Thyroid gland (tissue), 4 donors: ENCODE results near the gene CCDC85B. TPM values are rescaled to one million over a fixed set of nuclear protein-coding genes. Genes with fewer than 3 reads are reported as not detected.
A peak's percentile ranks its signal among the peaks of the same experiment; 100 is the strongest.

Source experiments
- DNase-seq, 2 donors: peaks; one replicate each; pipeline ENCODE4 v3.0.0-alpha.2; 2019
- H3K27ac ChIP-seq, 3 donors: fragments of 200-600 bp; sonication (generic); 1 replicate in 2 of 3; 2 replicates in 1 of 3; pipeline ENCODE4 v1.5.1; 2016 to 2019; ENCODE audit warnings: mild to moderate bottlenecking in 1 of 3, moderate library complexity in 1 of 3
- H3K27me3 ChIP-seq: fragments of 200-600 bp; sonication (generic); one replicate; pipeline ENCODE4 v1.5.1; 2019
- H3K36me3 ChIP-seq, 2 donors: fragments of 200-600 bp; sonication (generic); one replicate each; pipeline ENCODE4 v1.5.1; 2016 to 2019
- H3K4me1 ChIP-seq, 2 donors: fragments of 200-600 bp; sonication (generic); one replicate each; pipeline ENCODE4 v1.5.1; 2017 to 2019
- H3K4me3 ChIP-seq, 3 donors: fragments of 200-600 bp; sonication (generic); replicated peaks in 1 of 3; 1 replicate in 2 of 3; 2 replicates in 1 of 3; pipeline ENCODE4 v1.5.1; 2016; ENCODE audit warnings: mild to moderate bottlenecking in 1 of 3
- H3K9me3 ChIP-seq: fragments of 200-600 bp; sonication (generic); one replicate; pipeline ENCODE4 v1.5.1; 2017
- POLR2A ChIP-seq, 2 donors: fragments of 450-650 bp; IDR thresholded peaks; one replicate each; pipeline ENCODE4 v1.6.1; 2017; ENCODE audit warnings: antibody characterized with exemption in 2 of 2, mild to moderate bottlenecking in 2 of 2, moderate library complexity in 1 of 2
- WGBS, 2 donors: methylation state at CpG; one replicate each; pipeline ENCODE4 v1.1.5; 2017; 5-methylcytosine and 5-hydroxymethylcytosine counted together
- intact Hi-C: fragments of 100-400 bp; cut with DNase I; formaldehyde crosslinking; loops from one replicate; pipeline ENCODE4 v1.15.1; 2023
- total RNA-seq, 4 donors: library from RNA; depleted of rRNA; stranded (reverse); fragments of >200 nt; gene quantifications; one replicate each; pipeline ENCODE4 v1.2.3, GENCODE V29; 2016
- TF ChIP-seq, protein P1 (sequence below), 6 experiments: fragments of 200-600 bp in 3 of 6; fragments of 450-650 bp in 3 of 6; sonication (generic) in 3 of 6; IDR thresholded peaks; one replicate each; pipeline ENCODE4 v1.5.1; 2016 to 2019; ENCODE audit warnings: antibody characterized with exemption in 6 of 6, mild to moderate bottlenecking in 2 of 6, inconsistent platforms in 1 of 6, moderate library complexity in 1 of 6

Gene CCDC85B
- total RNA-seq, 4 donors from 2014 or later = 29.8 to 73.8 (median 42.9) TPM

DNA sequence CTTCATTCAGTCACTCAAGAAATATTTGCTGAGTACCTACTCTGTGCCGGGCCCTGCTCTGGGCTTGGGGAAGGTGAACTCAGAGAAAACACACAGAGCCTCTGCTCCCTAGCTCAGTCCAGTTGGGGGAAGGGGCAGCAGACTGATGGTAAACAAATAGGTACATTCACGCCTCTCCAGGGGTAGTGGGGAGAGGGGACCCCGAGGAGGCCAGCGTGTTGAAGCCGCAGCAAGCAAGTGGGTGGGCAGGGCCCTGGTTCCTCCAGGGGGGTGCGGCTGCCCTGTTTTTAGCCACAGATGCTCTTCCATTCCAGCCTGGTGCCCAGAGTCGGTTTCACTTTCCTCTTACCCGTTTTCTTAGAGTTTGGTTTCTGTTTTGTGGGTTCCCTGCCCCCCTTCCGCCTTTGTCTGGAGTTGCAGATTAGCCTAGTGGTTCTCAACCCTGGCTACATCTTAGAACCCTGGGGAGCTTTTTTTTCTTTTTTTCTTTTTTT, 37.5 kb downstream of the CCDC85B start:
- Histone ChIP-seq H3K4me1 (peaks cover 19 to 20% of the 10 kb centered on the region in 2 donors), H3K9me3 (no peaks in the 10 kb centered on the region), H3K4me3 (no peak overlapping the region), H3K36me3 (peaks cover 3 to 7% of the 10 kb centered on the region in 2 donors), H3K27ac (peak overlapping the region in 1 of 3 donors; percentile 2), H3K27me3 (no peaks in the 10 kb centered on the region)
- peak in 1 of 2 donors; percentile 41 for DNase-seq
- WGBS, 2 donors = 59 to 67% methylated on average over 9 of the region's 9 CpGs
- intact Hi-C loops = no loop called here
- TF ChIP-seq POLR2A (IDR thresholded peaks at IDR 0.05) = no peak
- TF ChIP-seq, protein P1, sequence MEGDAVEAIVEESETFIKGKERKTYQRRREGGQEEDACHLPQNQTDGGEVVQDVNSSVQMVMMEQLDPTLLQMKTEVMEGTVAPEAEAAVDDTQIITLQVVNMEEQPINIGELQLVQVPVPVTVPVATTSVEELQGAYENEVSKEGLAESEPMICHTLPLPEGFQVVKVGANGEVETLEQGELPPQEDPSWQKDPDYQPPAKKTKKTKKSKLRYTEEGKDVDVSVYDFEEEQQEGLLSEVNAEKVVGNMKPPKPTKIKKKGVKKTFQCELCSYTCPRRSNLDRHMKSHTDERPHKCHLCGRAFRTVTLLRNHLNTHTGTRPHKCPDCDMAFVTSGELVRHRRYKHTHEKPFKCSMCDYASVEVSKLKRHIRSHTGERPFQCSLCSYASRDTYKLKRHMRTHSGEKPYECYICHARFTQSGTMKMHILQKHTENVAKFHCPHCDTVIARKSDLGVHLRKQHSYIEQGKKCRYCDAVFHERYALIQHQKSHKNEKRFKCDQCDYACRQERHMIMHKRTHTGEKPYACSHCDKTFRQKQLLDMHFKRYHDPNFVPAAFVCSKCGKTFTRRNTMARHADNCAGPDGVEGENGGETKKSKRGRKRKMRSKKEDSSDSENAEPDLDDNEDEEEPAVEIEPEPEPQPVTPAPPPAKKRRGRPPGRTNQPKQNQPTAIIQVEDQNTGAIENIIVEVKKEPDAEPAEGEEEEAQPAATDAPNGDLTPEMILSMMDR (IDR thresholded peaks at IDR 0.05) = no peak

DNA sequence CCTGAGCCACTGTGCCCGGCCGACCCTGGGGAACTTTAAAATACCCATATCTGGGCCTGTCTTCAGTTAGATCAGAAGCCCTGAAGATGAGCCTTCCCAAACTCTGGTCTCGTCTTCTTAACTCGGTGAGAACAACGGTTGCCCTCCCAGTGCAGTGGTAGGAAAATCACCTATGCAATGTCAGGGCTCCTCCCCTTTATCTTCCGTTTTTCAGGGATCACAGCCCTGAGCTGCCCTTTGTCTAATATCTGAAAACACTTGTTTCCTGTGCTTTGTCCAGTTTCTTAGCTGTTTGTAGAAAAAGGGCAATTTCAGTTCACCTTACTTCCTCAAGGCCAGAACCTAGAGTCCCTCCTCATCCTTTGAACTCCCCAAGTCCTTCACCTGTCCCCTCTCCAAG, 38.2 kb downstream of the CCDC85B start:
- WGBS, 2 donors = 76 to 78% methylated on average over 6 of the region's 6 CpGs
- TF ChIP-seq, protein P1 (IDR thresholded peaks at IDR 0.05) = no peak
- TF ChIP-seq POLR2A (IDR thresholded peaks at IDR 0.05) = no peak
- Histone ChIP-seq H3K4me1 (peaks cover 19 to 24% of the 10 kb centered on the region in 2 donors), H3K36me3 (no peaks in the 10 kb centered on the region), H3K9me3 (no peaks in the 10 kb centered on the region), H3K27me3 (no peaks in the 10 kb centered on the region), H3K4me3 (no peak overlapping the region), H3K27ac (no peak overlapping the region)
- intact Hi-C loops = no loop called here
- DNase-seq = no peak

DNA sequence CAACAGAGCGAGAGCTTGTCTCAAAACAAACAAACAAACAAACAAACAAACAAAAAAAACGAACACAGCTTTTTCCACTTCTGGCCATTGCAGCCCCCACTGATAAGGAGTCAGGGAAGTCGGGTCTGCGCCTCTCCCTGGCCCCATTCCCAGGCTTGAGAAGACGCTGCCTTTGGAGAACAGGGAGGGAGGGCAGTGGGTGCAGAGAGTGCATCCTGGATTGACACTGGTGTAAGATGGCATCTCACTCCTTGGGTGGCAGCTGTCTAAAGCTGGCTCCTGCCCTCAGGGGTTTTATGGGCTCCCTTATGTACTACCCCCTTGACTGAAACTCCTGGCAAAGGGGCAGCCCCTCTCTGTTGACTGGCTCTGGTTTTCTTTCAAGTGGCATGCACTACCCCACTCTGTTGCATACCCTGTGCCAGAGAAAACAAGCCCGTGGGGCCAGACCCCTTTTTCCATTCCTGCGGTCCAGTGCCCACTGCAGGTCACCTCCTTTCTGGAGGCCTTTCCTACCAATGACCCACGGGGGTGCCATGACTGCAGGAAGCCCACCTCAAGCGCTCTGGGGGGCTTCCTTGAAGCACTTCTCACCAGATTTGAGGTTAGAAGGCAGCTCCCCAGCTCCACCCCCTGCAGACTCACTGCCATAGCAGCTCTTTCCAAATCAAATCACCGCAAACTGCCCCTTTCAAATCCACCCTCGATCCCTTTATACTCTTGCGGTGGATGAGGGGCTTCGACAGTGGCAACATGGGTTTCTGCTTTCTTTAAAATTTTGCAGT, 41.5 kb downstream of the CCDC85B start:
- DNase-seq = no peak
- WGBS, 2 donors = 38 to 52% methylated on average over 13 of the region's 13 CpGs
- TF ChIP-seq, protein P1 (IDR thresholded peaks at IDR 0.05) = no peak
- TF ChIP-seq POLR2A (IDR thresholded peaks at IDR 0.05) = no peak
- no peak overlapping the region for H3K4me3 ChIP-seq
- peaks cover 8 to 15% of the 10 kb centered on the region in 2 donors for H3K4me1 ChIP-seq
- no peaks in the 10 kb centered on the region for H3K9me3 ChIP-seq
- H3K27ac ChIP-seq = peak overlapping the region in 2 of 3 donors; percentile 2 to 5
- no peaks in the 10 kb centered on the region for H3K27me3 ChIP-seq
- intact Hi-C loops = no loop called here
- H3K36me3 ChIP-seq = no peaks in the 10 kb centered on the region

DNA sequence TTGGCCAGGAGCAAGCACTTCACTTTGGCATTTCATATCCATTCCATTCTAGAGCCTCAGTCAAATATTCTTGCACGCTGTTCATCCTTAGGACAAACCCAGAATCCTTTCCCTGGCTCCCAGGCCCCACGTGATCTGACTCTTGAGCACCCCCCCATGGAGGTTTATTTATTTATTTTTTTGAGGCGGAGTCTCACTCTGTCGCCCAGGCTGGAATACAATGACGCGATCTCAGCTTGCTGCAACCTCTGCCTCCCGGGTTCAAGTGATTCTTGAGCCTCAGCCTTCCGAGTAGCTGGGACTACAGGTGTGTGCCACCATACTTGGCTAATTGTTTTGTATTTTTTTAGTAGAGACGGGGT, 42.1 kb downstream of the CCDC85B start:
- intact Hi-C loops = no loop called here
- Histone ChIP-seq H3K36me3 (no peaks in the 10 kb centered on the region), H3K27ac (peak overlapping the region in 1 of 3 donors; percentile 2), H3K4me1 (peaks cover 8 to 14% of the 10 kb centered on the region in 2 donors), H3K27me3 (no peaks in the 10 kb centered on the region), H3K9me3 (no peaks in the 10 kb centered on the region), H3K4me3 (no peak overlapping the region)
- peak in 1 of 2 donors; percentile 30 for DNase-seq
- 41 to 48% methylated on average over 9 of the region's 9 CpGs for WGBS, 2 donors
- no peak for TF ChIP-seq POLR2A (IDR thresholded peaks at IDR 0.05)
- TF ChIP-seq, protein P1 (IDR thresholded peaks at IDR 0.05) = no peak

DNA sequence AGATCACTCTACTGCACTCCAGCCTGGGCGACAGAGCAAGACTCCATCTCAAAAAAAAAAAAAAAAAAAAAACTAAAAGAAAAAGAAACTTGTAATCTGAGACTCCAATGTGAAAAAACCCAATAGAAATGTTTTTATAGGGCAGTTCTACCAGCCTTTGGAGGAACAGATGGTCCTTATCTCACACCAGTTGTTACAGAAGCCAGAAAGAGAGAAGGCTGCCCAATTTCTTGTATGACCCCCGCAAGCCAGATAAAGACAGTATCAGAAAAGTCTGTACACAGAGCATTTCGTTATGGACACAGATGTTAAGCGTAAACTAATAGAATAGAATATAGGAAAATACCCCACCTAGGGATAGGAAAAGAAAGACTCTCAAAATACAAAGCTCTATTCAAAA, 43.5 kb downstream of the CCDC85B start:
- WGBS, 2 donors = 54 to 60% methylated on average over 4 of the region's 4 CpGs
- no peak overlapping the region for H3K4me3 ChIP-seq
- H3K4me1 ChIP-seq = peaks cover 8 to 14% of the 10 kb centered on the region in 2 donors
- intact Hi-C loops = no loop called here
- no peaks in the 10 kb centered on the region for H3K36me3 ChIP-seq
- H3K27ac ChIP-seq = peak overlapping the region in 2 of 3 donors; percentile 45 to 54
- TF ChIP-seq, protein P1 (IDR thresholded peaks at IDR 0.05) = no peak
- TF ChIP-seq POLR2A (IDR thresholded peaks at IDR 0.05) = no peak
- DNase-seq = no peak
- H3K27me3 ChIP-seq = no peaks in the 10 kb centered on the region
- H3K9me3 ChIP-seq = no peaks in the 10 kb centered on the region
